ENCODE results near the gene NAPG.
"Not testable (repeated sequence)": the region's sequence is repeated elsewhere in the genome, so short reads cannot be mapped to it uniquely, and the experiment has no call there.

The NAPG gene

DNA sequence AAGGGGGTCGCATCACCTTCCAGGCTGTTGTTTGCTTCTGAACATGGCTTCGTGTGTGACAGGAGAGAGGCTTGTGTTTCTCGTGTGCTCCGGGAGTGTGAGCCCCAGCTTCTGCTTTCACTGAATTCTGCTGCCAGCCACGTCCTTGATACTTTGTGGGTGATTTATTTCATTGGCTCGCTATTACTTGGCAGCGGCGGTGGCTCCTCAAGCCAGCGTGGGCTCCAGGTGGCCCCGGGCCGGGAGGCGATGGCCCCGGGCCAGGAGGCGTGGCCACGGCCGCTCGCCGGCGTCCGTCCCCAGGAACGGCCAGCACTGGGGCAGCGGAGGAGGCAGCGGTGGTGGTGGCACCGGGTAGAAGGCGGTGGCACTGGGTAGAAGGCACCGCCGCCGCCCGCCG lies 63.1 kb downstream of the NAPG start:
- no peak for DNase-seq

DNA sequence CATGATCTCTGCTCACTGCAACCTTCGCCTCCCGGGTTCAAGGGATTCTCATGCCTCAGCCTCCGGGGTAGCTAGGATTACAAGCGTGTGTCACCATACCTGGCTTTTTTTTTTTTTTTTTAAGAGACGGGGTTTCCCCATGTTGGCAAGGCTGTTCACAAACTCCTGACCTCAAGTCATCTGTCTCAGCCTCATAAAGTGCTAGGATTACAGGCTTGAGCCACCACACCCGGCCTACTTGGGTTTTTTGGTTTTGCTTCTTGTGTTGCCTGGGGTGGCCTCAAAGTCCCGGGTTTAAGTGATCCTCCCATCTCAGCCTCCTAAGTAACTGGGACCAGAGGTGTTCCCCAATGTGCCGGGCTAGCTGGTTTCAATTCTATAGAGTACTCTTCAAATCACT lies 64.6 kb downstream of the NAPG start:
- DNase-seq, result no peak

DNA sequence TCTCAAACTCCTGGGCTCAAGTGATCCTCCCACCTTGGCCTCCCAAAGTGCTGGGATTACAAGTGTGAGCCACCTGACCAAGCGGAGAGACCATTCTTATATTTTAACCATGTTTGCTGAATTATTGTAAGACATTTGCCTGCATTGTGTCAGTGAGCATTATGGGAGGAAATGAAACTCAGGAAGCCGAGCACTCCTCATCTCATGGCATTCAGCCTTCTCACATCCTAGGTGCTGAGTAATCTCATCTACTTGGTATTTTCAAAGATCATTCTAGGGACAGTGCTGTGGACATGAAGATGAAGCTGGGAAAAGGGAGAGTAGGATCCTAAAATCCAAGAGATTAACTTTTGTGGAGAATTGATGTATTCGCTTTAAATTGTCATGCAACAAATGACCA lies 66.1 kb downstream of the NAPG start:
- DNase-seq, result no peak

- not testable (repeated sequence) for DNase-seq
Measured at GRCh38 chr18:10593366-10594022, 67.7 kb downstream of the NAPG start.

- not testable (repeated sequence) for DNase-seq
Measured at GRCh38 chr18:10595917-10596316, 70.1 kb downstream of the NAPG start.

DNA sequence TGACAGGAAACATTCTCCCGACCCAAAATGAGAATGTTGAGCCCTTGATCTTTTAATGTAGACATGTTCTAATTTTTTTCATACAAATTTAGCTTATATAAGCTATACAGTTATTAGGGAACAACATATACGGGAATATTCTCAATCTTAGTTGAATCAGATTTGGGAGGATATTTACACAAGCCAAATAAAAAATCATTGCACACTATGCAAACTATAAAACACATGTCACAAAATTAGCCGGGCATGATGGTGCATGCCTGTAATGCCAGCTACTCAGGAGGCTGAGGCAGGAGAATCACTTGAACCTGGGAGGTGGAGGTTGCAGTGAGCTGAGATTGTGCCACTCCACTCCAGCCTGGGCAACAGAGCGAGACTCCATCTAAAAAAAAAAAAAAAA lies 71.9 kb downstream of the NAPG start:
- DNase-seq, result not testable (repeated sequence)

DNA sequence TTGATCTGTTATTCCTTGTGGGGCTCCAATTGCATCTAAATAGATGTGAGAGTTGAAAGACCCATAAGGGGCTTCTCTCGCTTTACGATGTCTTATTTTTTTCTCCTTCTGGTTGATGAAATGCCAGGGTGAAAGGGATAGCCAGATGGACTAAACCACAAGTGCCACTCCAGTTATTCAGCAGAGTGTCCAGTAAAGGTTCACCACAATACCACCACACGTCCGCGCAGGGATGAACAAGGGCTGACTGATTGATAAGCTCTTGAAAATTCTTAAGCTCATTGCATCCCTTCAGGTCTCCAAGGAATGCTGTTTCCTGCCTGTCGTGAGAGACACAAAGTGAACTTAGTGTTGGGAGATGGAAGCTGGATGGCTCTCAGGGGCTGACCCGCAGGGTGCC lies 74.9 kb downstream of the NAPG start:
- DNase-seq, result not testable (repeated sequence)

Measured in CD4-positive, alpha-beta T cell treated with Interleukin-21 for 1 hour (primary cell).